Stimulated activated CD8-positive, alpha-beta memory T cell treated with anti-CD3 and anti-CD28 coated beads, Interleukin-4, amount 100 ng/mL, for 4 hours (primary cell): ENCODE results near the gene DNTTIP2.
"Not testable (repeated sequence)": the region's sequence is repeated elsewhere in the genome, so short reads cannot be mapped to it uniquely, and the experiment has no call there.

Experiments
- DNase-seq, 2 donors: peaks; one replicate each; pipeline ENCODE4 v3.0.0-alpha.2; 2020; ENCODE audit warnings: low read depth in 2 of 2, low spot score in 1 of 2

DNTTIP2 gene

DNA sequence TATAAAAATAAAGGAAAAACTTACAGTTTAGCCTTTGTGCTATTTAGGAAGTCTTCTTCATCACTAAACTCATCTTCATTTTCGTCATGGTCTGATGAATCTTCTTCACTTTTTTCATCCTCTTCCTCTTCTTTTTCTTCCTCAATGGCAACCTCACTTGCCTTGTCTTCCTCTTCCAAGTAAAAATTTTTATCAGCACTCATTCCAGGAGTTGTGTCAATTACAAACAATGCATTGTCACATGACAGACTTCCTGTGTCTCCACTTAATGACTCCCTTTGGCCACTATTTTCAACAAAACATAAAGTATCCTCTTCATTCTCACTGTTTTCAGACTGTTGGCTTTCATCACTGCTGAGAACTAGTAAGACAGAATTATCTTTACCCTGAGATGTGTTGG, 2.8 kb downstream of the DNTTIP2 start:
- DNase-seq = no peak

DNA sequence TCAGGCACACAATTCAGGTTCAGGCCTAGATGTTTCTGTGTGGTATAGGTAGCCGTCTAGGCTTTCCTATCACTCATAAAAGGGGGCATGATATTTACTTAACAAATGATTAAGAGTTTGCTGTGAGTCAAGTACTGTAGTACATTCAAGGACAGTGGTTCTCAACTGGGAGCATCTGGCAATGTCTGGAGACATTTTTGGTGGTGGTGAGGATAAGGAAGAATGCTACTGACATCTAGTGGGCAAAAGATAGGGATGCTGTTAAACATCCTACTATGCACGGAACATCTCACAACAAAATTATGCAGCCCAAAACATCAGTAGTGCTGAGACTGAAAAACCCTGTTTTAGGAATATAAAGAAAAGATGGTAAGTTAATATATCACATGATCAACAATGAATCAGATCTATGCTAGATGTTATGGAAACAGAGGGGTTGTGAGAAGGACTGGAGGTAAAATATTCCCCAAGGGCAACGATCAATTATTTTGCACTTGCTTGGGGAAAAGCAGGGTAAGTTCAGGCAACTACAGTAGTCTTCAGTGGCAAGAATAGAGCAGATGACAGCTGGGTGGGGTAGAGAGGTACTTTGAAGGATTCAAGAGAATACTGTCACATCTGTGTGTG, 4.9 kb downstream of the DNTTIP2 start:
- DNase-seq = no peak

- no peak for DNase-seq
These were observed 7.6 kb downstream of the DNTTIP2 start for GRCh38 chr1:93871366-93871765.

GRCh38 chr1:93869653-93870052, 9.4 kb downstream of the DNTTIP2 start:
- no peak for DNase-seq

DNA sequence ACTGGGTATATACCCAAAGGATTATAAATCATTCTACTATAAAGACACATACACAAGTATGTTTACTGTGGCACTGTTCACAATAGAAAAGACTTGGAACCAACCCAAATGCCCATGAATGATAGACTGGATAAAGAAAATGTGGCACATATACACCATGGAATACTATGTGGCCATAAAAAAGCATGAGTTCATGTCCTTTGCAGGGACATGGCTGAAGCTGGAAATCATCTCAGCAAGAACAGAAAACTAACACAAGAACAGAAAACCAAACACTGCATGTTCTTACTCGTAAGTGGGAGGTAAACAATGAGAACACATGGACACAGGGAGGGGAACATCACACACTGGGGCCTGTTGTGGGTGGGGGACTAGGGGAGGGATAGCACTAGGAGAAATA, 10.5 kb downstream of the DNTTIP2 start:
- not testable (repeated sequence) for DNase-seq

- no peak for DNase-seq
These were observed 13.8 kb downstream of the DNTTIP2 start for GRCh38 chr1:93865253-93865652.

DNA sequence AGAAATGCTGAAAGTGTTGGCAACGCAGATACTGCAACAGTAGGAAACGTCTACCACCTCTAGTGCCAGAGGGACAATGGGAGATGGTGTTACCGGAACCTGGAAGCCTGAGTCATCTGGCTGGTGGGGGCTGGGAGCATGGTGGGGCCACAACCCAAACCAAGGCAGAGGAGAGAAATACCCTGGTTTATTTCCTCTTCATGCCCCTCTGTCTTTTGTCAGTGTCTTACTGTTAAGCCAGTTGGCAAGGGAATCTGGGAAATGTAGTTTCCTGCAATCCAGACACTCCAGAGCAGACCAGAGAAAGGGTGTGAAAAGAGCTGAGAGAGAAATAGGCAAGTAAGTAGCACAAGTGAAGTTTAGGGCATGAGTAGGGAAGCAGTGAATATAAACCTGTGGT, 14.8 kb downstream of the DNTTIP2 start:
- DNase-seq = no peak

GRCh38 chr1:93857653-93858052, 21.4 kb downstream of the DNTTIP2 start:
- DNase-seq = not testable (repeated sequence)

- not testable (repeated sequence) for DNase-seq
These were observed 23.0 kb downstream of the DNTTIP2 start for GRCh38 chr1:93855983-93856382.

DNA sequence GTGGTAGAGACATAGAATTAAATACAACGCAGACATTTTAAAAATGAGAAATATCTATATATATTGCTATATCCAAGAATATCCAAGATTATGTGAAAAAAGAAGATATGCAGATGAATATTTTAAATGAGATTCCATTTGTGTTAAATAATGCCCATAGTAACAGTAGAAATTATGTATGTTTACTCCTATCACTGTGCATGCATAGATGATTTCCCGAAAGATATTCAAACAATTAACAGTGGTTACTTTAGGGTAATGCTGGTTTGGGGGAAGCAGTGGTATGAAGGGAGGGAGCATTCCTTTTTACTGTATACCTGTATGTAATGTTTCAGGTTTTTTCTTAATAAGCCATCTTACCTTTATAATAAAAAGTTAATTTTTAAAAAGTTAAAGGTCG, 25.1 kb downstream of the DNTTIP2 start:
- DNase-seq = no peak

DNA sequence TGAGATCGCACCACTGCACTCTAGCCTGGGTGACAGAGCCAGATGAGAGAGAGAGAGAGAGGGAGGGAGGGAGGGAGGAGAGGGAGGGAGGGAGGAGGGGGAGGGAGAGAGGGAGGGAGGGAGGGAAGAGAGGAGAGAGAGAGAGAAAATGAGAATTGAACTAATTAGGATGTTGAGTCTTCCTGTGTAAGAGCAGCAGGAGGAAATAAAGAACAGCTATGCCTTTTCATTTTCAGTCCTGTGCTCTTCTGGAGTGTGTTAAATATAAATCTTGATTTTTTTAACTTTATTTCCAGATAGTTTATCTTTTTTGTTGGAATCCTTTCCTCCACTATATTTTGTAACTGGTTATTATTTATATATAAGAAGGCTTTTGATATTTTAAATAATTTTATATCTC, 27.1 kb downstream of the DNTTIP2 start:
- no peak for DNase-seq

DNA sequence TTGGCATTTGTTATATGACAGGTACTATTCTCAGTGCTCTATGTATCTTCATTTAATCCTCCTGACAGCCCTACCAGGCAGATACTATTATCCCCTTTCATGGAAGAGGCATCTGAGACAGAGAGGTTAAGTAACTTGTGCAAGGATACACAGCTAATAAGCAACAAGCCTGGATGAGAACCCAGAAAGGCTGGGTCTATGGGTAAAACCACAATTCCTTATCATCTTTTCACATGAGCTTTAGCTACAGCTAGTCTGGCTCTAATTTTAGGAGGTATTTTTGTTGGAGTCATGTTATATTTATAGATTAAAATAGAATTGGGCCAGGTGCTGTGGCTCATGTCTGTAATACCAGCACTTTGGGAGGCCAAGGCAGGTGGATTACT, 27.7 kb downstream of the DNTTIP2 start:
- DNase-seq = no peak

DNA sequence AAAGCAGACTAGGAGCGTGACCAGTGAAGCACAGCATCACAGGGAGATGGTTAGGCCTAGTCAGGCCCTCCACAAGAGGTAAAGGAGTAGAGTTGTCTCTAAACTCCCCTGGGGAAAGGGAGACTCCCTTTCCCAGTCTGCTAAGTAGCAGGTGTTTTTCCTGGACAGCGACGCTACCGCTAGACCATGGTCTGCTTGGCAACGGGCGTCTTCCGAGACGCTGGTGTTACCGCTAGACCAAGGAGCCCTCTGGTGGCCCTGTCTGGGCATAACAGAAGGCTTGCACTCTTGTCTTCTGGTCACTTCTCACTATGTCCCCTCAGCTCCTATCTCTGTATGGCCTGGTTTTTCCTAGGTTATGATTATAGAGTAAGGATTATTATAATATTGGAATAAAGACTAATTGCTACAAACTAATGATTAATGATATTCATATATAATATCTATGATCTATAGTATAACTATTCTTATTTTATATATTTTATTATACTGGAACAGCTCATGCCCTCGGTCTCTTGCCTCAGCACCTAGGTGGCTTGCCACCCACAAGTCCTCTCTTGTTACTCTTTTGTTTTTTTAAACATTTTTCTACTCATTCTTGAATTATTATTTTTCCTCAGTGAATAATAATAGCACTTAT, 28.2 kb downstream of the DNTTIP2 start:
- peak; percentile 32 to 38 for DNase-seq

- no peak for DNase-seq
These were observed 30.6 kb downstream of the DNTTIP2 start for GRCh38 chr1:93848350-93848883.

- peak; percentile 40 to 67 for DNase-seq
These were observed 31.2 kb downstream of the DNTTIP2 start for GRCh38 chr1:93847811-93848288.

DNA sequence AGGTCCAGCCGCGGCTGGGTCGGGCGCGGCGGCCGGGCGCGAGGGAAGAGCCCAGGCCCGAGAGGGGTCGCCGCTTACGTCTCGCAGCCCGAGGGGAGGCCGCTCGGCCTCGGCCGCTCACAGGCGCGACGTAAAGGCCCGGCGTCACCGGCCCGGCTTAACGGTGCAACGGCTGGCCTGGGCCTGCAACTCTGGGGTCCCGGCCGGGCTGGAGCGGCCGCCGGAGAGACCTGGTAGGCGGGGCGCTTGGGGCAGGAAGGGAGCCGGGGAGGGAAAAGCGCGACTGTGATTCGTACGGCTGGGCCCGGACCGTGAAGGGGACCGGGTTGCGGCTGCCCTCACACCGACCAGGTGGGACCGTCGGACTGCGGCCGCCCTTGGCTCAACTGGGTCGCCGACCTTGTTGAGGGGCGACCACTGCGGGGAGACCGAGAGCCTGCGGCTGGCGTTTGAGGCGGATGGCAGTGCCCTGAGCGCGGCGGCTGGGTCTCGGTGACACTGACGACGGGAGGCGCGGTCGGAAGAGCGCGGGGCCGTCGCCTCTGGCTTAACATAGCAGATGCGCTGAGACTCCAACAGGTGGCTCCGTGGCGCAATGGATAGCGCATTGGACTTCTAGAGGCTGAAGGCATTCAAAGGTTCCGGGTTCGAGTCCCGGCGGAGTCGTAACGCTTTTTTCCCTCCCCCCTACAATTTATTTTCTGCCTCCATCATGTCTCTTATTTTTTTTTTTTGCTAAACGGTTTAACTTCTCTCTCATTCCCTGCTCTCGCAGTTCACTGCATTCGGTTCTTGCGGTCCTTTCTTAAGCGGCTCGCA, 31.8 kb downstream of the DNTTIP2 start:
- DNase-seq = peak; percentile 72 to 78

- peak; percentile 63 to 70 for DNase-seq
These were observed 32.6 kb downstream of the DNTTIP2 start for GRCh38 chr1:93846206-93846991.

- DNase-seq = peak in 1 of 2 donors; percentile 18
These were observed 33.3 kb downstream of the DNTTIP2 start for GRCh38 chr1:93845538-93846205.

- no peak for DNase-seq
These were observed 34.6 kb downstream of the DNTTIP2 start for GRCh38 chr1:93844262-93845045.
